ENCODE measurements around the gene INO80B. TPM values are rescaled to one million over a fixed set of nuclear protein-coding genes. Genes with fewer than 3 reads are reported as not detected.

The INO80B gene
- total RNA-seq, 1 experiment from 2014 or later: 42.1 TPM

GRCh38 chr2:74427551-74427950 is 27.3 kb upstream of the INO80B start:
- no peak for TF ChIP-seq CTCF (IDR thresholded peaks at IDR 0.05; ENCODE audit: unreplicated experiment)
- Mint-ChIP-seq H3K9me3 (ENCODE audit: low read depth, unreplicated experiment) (no peaks in the 10 kb centered on the region), H3K4me3 (ENCODE audit: low read depth, unreplicated experiment) (no peak overlapping the region), H3K27ac (ENCODE audit: unreplicated experiment) (no peak overlapping the region), H3K36me3 (ENCODE audit: insufficient read depth, unreplicated experiment) (peaks cover 70% of the 10 kb centered on the region), H3K4me1 (ENCODE audit: low read depth, unreplicated experiment) (peaks cover 17% of the 10 kb centered on the region), H3K27me3 (ENCODE audit: unreplicated experiment) (no peaks in the 10 kb centered on the region)
- no TSS peak for BruUV-seq (replicated peaks)
- CTCF ChIA-PET: no interaction called here
- intact Hi-C loops (cut with micrococcal nuclease; ENCODE audit: unreplicated experiment): no loop called here
- DNase-seq: no peak

DNA sequence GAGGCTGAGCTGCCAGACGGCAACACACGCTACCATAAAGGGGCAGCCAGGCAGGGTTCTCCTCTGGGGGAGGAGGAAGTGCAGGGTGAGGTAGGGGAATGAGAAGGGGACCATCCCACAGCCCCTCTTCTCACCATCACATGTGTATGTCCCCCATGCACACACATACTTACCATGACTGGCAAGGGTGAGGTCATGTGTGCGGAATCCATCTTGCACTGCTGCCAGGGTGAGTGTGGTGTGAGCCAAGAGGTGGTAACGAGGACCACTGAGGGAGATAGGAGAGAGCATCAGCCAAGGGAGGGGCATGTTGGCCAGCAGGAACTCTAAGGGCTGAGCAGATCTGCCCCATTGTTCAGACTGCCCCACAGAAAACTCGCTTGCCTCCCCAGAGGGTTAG is 26.2 kb upstream of the INO80B start:
- no peak for TF ChIP-seq CTCF (IDR thresholded peaks at IDR 0.05; ENCODE audit: unreplicated experiment)
- Mint-ChIP-seq H3K27me3 (ENCODE audit: unreplicated experiment) (no peaks in the 10 kb centered on the region), H3K27ac (ENCODE audit: unreplicated experiment) (no peak overlapping the region), H3K4me3 (ENCODE audit: low read depth, unreplicated experiment) (no peak overlapping the region), H3K9me3 (ENCODE audit: low read depth, unreplicated experiment) (no peaks in the 10 kb centered on the region), H3K36me3 (ENCODE audit: insufficient read depth, unreplicated experiment) (peaks cover 61% of the 10 kb centered on the region), H3K4me1 (ENCODE audit: low read depth, unreplicated experiment) (peaks cover 8% of the 10 kb centered on the region)
- DNase-seq: no peak
- no TSS peak for BruUV-seq (replicated peaks)
- intact Hi-C loops (cut with micrococcal nuclease; ENCODE audit: unreplicated experiment): no loop called here
- CTCF ChIA-PET: no interaction called here

- Mint-ChIP-seq H3K4me3 (ENCODE audit: low read depth, unreplicated experiment) (no peak overlapping the region), H3K36me3 (ENCODE audit: insufficient read depth, unreplicated experiment) (peaks cover 50% of the 10 kb centered on the region), H3K4me1 (ENCODE audit: low read depth, unreplicated experiment) (peaks cover 3% of the 10 kb centered on the region), H3K27me3 (ENCODE audit: unreplicated experiment) (no peaks in the 10 kb centered on the region), H3K9me3 (ENCODE audit: low read depth, unreplicated experiment) (no peaks in the 10 kb centered on the region), H3K27ac (ENCODE audit: unreplicated experiment) (no peak overlapping the region)
- CTCF ChIA-PET: no interaction called here
- intact Hi-C loops (cut with micrococcal nuclease; ENCODE audit: unreplicated experiment): no loop called here
- no peak for DNase-seq
- TF ChIP-seq CTCF (IDR thresholded peaks at IDR 0.05; ENCODE audit: unreplicated experiment): no peak
- no TSS peak for BruUV-seq (replicated peaks)
Observed at GRCh38 chr2:74429487-74430451, 25.1 kb upstream of the INO80B start.

GRCh38 chr2:74430502-74430901 is 24.4 kb upstream of the INO80B start:
- no TSS peak for BruUV-seq (replicated peaks)
- no peak for TF ChIP-seq CTCF (IDR thresholded peaks at IDR 0.05; ENCODE audit: unreplicated experiment)
- H3K27ac Mint-ChIP-seq (ENCODE audit: unreplicated experiment): no peak overlapping the region
- H3K4me1 Mint-ChIP-seq (ENCODE audit: low read depth, unreplicated experiment): no peaks in the 10 kb centered on the region
- CTCF ChIA-PET: no interaction called here
- no peaks in the 10 kb centered on the region for H3K9me3 Mint-ChIP-seq (ENCODE audit: low read depth, unreplicated experiment)
- peaks cover 43% of the 10 kb centered on the region for H3K36me3 Mint-ChIP-seq (ENCODE audit: insufficient read depth, unreplicated experiment)
- H3K27me3 Mint-ChIP-seq (ENCODE audit: unreplicated experiment): no peaks in the 10 kb centered on the region
- no peak overlapping the region for H3K4me3 Mint-ChIP-seq (ENCODE audit: low read depth, unreplicated experiment)
- intact Hi-C loops (cut with micrococcal nuclease; ENCODE audit: unreplicated experiment): no loop called here
- no peak for DNase-seq

Measured in Calu3 (cell line).